ENCODE data around the gene RCOR1. TPM values are rescaled to one million over a fixed set of nuclear protein-coding genes. Genes with fewer than 3 reads are reported as not detected.

Gene RCOR1
- total and polyA plus RNA-seq, 2 of the 8 experiments (the other 6 are each of a cell fraction or from before 2014, with no cell fraction given): 12.3 to 26.3 TPM

DNA sequence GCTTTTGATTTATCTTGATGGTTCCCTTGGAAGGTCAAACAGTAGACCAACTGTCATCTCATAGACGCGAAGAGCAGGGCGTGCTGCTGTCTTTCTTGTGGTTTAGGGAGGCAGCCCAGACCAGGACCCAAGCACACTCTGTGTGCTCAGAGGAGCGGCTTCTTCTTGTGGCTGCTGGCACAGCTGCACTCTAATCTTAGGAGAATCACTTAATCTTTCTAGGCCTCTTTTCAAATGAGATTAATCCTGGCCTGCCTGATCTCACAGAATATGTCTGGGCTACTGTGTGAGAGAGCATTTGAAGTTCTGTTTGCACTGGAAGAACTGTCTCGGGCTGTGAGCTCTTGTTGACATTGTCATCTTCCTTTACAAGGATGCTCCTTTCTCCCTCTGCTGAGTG is 124.8 kb downstream of the RCOR1 start (continued):
- TF ChIP-seq GTF2F1 (IDR thresholded peaks at IDR 0.05; ENCODE audit: borderline replicate concordance, low read depth, low read length): no peak
- no peak for TF ChIP-seq KDM4A (IDR thresholded peaks at IDR 0.05; ENCODE audit: low read depth, low read length, severe bottlenecking)
- no peak for TF ChIP-seq BRCA1 (IDR thresholded peaks at IDR 0.05; ENCODE audit: low read depth, low read length)
- no peak for TF ChIP-seq YY1 (IDR thresholded peaks at IDR 0.05; ENCODE audit: low read depth, low read length)
- no peak for TF ChIP-seq CTBP2 (IDR thresholded peaks at IDR 0.05; ENCODE audit: borderline replicate concordance, insufficient read depth, insufficient read length, low read length)
- no peak for TF ChIP-seq SP4 (IDR thresholded peaks at IDR 0.05; ENCODE audit: low read length)
- no peak for TF ChIP-seq SRF (IDR thresholded peaks at IDR 0.05; ENCODE audit: low read depth, low read length)
